Glomerular visceral epithelial cell (primary cell): ENCODE results near the gene RASGEF1B.

ENCODE experiments used
- DNase-seq: peaks from one replicate; pipeline ENCODE4 v3.0.0-alpha.2; 2016; ENCODE audit errors: extremely low spot score

Gene RASGEF1B

GRCh38 chr4:81466841-81467671, 4.7 kb downstream of the RASGEF1B start:
- DNase-seq, result peak; percentile 68

GRCh38 chr4:81465406-81466340, 6.0 kb downstream of the RASGEF1B start:
- no peak for DNase-seq

GRCh38 chr4:81460834-81461233, 10.9 kb downstream of the RASGEF1B start:
- no peak for DNase-seq

- no peak for DNase-seq
Measured at GRCh38 chr4:81460191-81460701, 11.5 kb downstream of the RASGEF1B start.

- DNase-seq, result no peak
Measured at GRCh38 chr4:81459228-81459627, 12.5 kb downstream of the RASGEF1B start.

GRCh38 chr4:81457921-81458520, 13.7 kb downstream of the RASGEF1B start:
- no peak for DNase-seq

GRCh38 chr4:81457345-81457744, 14.4 kb downstream of the RASGEF1B start:
- DNase-seq, result no peak

GRCh38 chr4:81455897-81456296, 15.8 kb downstream of the RASGEF1B start:
- DNase-seq, result no peak

GRCh38 chr4:81454948-81455347, 16.8 kb downstream of the RASGEF1B start:
- no peak for DNase-seq

- peak; percentile 13 for DNase-seq
Measured at GRCh38 chr4:81454499-81454898, 17.2 kb downstream of the RASGEF1B start.

- DNase-seq, result no peak
Measured at GRCh38 chr4:81453024-81453423, 18.7 kb downstream of the RASGEF1B start.

- no peak for DNase-seq
Measured at GRCh38 chr4:81452452-81453006, 19.2 kb downstream of the RASGEF1B start.

- no peak for DNase-seq
Measured at GRCh38 chr4:81449015-81449414, 22.7 kb downstream of the RASGEF1B start.

- DNase-seq, result peak; percentile 12
Measured at GRCh38 chr4:81447566-81448229, 24.0 kb downstream of the RASGEF1B start.

- DNase-seq, result no peak
Measured at GRCh38 chr4:81446634-81447033, 25.1 kb downstream of the RASGEF1B start.

- no peak for DNase-seq
Measured at GRCh38 chr4:81445196-81445595, 26.5 kb downstream of the RASGEF1B start.

- no peak for DNase-seq
Measured at GRCh38 chr4:81442484-81443085, 29.1 kb downstream of the RASGEF1B start.

GRCh38 chr4:81440949-81441348, 30.8 kb downstream of the RASGEF1B start:
- no peak for DNase-seq

GRCh38 chr4:81436941-81437574, 34.6 kb downstream of the RASGEF1B start:
- no peak for DNase-seq

GRCh38 chr4:81436096-81436495, 35.6 kb downstream of the RASGEF1B start:
- no peak for DNase-seq
